GM12864 (cell line): ENCODE data around the gene ZNF784.

ENCODE experiments used
- DNase-seq: peaks from one replicate; pipeline ENCODE4 v3.0.0-alpha.2; 2011; ENCODE audit warnings: low read depth
- H3K4me3 ChIP-seq: 2 replicates; pipeline ENCODE4 v1.5.1; 2011; ENCODE audit warnings: mild to moderate bottlenecking, low read depth, low read length, control low read depth
- TF ChIP-seq, protein P1 (sequence below): IDR thresholded peaks from 2 replicates; pipeline ENCODE4 v1.5.1; 2011; ENCODE audit warnings: low read depth, mild to moderate bottlenecking, moderate library complexity, low read length, control low read depth, inconsistent platforms; ENCODE audit errors: missing control alignments

ZNF784 gene, protein sequence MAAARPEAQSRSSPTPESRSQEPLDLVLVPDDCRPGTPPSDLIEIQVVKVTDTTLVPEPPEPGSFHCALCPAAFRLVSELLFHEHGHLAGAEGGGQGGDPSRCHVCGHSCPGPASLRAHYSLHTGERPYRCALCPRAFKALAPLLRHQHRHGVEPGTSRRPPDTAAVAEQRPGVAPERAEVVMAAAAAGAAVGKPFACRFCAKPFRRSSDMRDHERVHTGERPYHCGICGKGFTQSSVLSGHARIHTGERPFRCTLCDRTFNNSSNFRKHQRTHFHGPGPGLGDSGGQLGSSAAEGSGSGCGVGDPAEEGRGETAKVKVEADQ

GRCh38 chr19:55624109-55625003 lies at the start of gene ZNF784:
ZNF784 (minus strand) TSS chr19:55624566; CDS start chr19:55624561, 5 bp downstream.
- TF ChIP-seq, protein P1, sequence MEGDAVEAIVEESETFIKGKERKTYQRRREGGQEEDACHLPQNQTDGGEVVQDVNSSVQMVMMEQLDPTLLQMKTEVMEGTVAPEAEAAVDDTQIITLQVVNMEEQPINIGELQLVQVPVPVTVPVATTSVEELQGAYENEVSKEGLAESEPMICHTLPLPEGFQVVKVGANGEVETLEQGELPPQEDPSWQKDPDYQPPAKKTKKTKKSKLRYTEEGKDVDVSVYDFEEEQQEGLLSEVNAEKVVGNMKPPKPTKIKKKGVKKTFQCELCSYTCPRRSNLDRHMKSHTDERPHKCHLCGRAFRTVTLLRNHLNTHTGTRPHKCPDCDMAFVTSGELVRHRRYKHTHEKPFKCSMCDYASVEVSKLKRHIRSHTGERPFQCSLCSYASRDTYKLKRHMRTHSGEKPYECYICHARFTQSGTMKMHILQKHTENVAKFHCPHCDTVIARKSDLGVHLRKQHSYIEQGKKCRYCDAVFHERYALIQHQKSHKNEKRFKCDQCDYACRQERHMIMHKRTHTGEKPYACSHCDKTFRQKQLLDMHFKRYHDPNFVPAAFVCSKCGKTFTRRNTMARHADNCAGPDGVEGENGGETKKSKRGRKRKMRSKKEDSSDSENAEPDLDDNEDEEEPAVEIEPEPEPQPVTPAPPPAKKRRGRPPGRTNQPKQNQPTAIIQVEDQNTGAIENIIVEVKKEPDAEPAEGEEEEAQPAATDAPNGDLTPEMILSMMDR: no peak
- DNase-seq: no peak
- H3K4me3 ChIP-seq: peak within 1 kb of the TSS; percentile 41

- TF ChIP-seq, protein P1: no peak
- H3K4me3 ChIP-seq: no peak overlapping the region
These were observed 49.5 kb upstream of the ZNF784 start for GRCh38 chr19:55673889-55674288.

GRCh38 chr19:55673465-55673864 lies 49.1 kb upstream of the ZNF784 start:
- no peak overlapping the region for H3K4me3 ChIP-seq
- no peak for DNase-seq
- TF ChIP-seq, protein P1: no peak

More at GRCh38 chr19:55673889-55674288, 49.5 kb upstream of the ZNF784 start:
- DNase-seq: no peak

DNA sequence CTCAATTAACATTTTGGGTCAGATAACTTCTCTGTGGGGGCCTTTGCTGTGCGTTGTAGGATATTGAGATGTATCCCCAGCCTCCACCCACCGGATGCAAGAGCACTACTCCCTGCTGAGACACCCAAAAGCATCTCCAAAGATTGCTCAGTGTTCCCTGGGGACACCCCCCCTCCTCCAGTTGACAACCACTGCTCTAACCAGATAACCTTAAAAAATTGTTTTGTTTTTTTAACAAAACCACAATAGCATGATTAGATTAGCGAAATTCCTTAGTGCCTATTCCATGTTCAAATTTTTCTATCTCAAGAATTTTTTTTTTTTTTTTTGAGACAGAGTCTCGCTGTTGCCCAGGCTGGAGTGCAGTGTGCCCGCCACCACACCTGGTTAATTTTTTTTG lies 48.1 kb upstream of the ZNF784 start:
- TF ChIP-seq, protein P1: no peak
- no peak overlapping the region for H3K4me3 ChIP-seq
- no peak for DNase-seq

- DNase-seq: no peak
- no peak overlapping the region for H3K4me3 ChIP-seq
- TF ChIP-seq, protein P1: no peak
These were observed 46.6 kb upstream of the ZNF784 start for GRCh38 chr19:55671054-55671378.

DNA sequence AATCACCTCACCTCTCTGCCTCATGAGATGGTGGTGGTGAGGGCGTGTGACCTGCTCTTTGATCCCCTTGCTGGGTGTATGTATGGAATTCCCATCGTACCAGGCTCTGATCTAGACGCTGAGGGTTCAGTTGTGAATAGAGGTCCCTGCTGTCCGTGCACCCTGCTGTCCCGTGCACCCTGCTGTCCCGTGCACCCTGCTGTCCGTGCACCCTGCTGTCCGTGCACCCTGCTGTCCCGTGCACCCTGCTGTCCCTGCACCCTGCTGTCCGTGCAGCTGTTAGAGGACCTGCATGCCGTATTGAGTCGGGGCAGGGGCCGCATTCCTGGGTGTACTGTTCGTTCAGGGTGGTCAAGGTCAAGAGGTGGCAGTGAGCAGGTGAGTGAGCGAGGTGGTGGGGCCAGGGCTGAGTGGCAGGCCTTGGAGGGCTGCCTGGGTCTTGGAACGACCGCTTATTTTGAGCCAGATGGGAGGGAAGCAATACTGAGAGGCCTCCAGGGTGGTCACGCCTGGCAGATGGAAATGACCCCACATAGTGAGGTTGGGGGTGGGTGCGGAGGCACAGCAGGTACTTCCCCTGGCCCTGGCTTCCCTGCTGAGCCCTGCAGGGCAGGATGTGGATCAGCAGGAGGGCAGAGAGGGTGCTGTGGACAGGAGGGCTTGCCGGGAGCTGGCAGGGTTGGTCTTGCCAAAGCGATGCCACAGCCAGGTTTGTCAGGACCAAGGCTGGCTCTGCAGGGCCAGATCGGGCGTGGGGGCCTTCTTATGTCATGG lies 46.1 kb upstream of the ZNF784 start:
- H3K4me3 ChIP-seq: no peak overlapping the region
- no peak for DNase-seq
- TF ChIP-seq, protein P1: no peak
